DOHH2 (cell line): ENCODE results near the gene PAFAH2.

Source experiments
- EZH2phosphoT487 ChIP-seq: fragments of 200-600 bp; sonication (generic); IDR thresholded peaks from 2 replicates; pipeline ENCODE4 v1.6.1; 2017; ENCODE audit warnings: borderline replicate concordance, mild to moderate bottlenecking, antibody characterized with exemption, low read length, moderate library complexity, mixed read lengths
- TF ChIP-seq, protein P1 (sequence below): fragments of 200-600 bp; sonication (generic); IDR thresholded peaks from one replicate; pipeline ENCODE4 v1.5.1; 2014; ENCODE audit warnings: antibody characterized with exemption, mild to moderate bottlenecking, low read depth, low read length; ENCODE audit not compliant: poor library complexity, severe bottlenecking

DNA sequence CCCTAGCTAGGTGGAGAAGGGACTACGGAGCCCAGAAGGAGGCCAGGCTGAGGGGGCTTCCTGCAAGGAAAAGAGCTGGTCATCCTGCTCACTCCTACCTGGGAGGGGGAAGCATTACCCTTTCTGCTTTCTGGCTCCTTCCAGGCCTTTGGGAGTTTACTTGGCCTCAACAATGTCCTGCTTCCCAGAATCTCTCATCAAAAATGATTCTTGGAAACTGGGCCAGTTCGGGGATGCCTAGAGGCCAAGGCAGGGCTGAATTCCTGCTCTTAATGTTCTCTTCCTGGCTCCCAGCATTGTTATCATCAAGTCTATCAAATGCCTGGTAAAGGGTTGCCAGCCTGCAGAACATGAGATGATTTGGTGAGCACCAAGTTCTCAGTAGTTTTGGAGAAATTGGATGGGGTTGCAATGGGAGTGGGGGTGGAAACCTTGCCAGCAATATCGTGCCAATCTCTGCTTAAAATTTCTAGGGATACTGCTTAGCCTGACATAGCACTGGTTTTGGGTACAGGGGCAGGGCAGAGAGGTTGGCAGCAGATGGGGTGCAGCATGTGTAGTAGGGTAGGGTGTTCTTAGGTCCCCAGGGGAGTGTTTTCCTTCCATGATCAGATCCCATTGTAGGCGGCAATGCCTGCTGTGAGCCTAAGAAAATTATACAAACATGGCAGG, 7.7 kb upstream of the PAFAH2 start:
- TF ChIP-seq, protein P1, sequence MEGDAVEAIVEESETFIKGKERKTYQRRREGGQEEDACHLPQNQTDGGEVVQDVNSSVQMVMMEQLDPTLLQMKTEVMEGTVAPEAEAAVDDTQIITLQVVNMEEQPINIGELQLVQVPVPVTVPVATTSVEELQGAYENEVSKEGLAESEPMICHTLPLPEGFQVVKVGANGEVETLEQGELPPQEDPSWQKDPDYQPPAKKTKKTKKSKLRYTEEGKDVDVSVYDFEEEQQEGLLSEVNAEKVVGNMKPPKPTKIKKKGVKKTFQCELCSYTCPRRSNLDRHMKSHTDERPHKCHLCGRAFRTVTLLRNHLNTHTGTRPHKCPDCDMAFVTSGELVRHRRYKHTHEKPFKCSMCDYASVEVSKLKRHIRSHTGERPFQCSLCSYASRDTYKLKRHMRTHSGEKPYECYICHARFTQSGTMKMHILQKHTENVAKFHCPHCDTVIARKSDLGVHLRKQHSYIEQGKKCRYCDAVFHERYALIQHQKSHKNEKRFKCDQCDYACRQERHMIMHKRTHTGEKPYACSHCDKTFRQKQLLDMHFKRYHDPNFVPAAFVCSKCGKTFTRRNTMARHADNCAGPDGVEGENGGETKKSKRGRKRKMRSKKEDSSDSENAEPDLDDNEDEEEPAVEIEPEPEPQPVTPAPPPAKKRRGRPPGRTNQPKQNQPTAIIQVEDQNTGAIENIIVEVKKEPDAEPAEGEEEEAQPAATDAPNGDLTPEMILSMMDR = no peak
- no peak for TF ChIP-seq EZH2phosphoT487
